Measurements from ENCODE around the gene HMGCLL1.

HMGCLL1 gene

GRCh38 chr6:55410674-55411073 lies 168.3 kb downstream of the HMGCLL1 start:
- no peak for DNase-seq (ENCODE audit: extremely low spot score)
- no peak for TF ChIP-seq CTCF (IDR thresholded peaks at IDR 0.05; ENCODE audit: control extremely low read depth, extremely low read depth, low read depth, missing control alignments)
- CTCF ChIA-PET: no interaction called here
- POLR2A ChIA-PET: interaction anchor here (0.6 kb wide), 1 partner anchor 37 kb away, joined by 8 read pairs; no protein-coding TSS in a partner anchor

GRCh38 chr6:55405474-55406235 lies 173.3 kb downstream of the HMGCLL1 start:
- TF ChIP-seq CTCF (IDR thresholded peaks at IDR 0.05; ENCODE audit: control extremely low read depth, extremely low read depth, low read depth, missing control alignments): no peak
- ChIA-PET POLR2A (no interaction called here), CTCF (interaction anchor here (1.2 kb wide), 1 partner anchor 18 kb away, joined by 3 read pairs; no protein-coding TSS in a partner anchor)
- no peak for DNase-seq (ENCODE audit: extremely low spot score)

GRCh38 chr6:55399351-55399750 lies 179.6 kb downstream of the HMGCLL1 start:
- ChIA-PET CTCF (interaction anchor here (0.8 to 1.5 kb wide), 3 partner anchors 10 to 31 kb away, joined by 3 read pairs; no protein-coding TSS in a partner anchor), POLR2A (no interaction called here)
- TF ChIP-seq CTCF (IDR thresholded peaks at IDR 0.05; ENCODE audit: control extremely low read depth, extremely low read depth, low read depth, missing control alignments): no peak
- DNase-seq (ENCODE audit: extremely low spot score): no peak

GRCh38 chr6:55397986-55398385 lies 181.0 kb downstream of the HMGCLL1 start:
- ChIA-PET CTCF (interaction anchor here (2.0 kb wide), 1 partner anchor 13 kb away, joined by 6 read pairs; no protein-coding TSS in a partner anchor), POLR2A (no interaction called here)
- no peak for DNase-seq (ENCODE audit: extremely low spot score)
- TF ChIP-seq CTCF (IDR thresholded peaks at IDR 0.05; ENCODE audit: control extremely low read depth, extremely low read depth, low read depth, missing control alignments): no peak

GRCh38 chr6:55395871-55396270 lies 183.1 kb downstream of the HMGCLL1 start:
- POLR2A ChIA-PET: no interaction called here

GRCh38 chr6:55388211-55388610 lies 190.8 kb downstream of the HMGCLL1 start:
- DNase-seq (ENCODE audit: extremely low spot score): no peak
- TF ChIP-seq CTCF (IDR thresholded peaks at IDR 0.05; ENCODE audit: control extremely low read depth, extremely low read depth, low read depth, missing control alignments): no peak
- ChIA-PET POLR2A (no interaction called here), CTCF (interaction anchor here (1.1 to 1.9 kb wide), 2 partner anchors 14 to 28 kb away, joined by 3 to 5 read pairs; no protein-coding TSS in a partner anchor)

More at GRCh38 chr6:55395871-55396270, 183.1 kb downstream of the HMGCLL1 start:
- no peak for TF ChIP-seq CTCF (IDR thresholded peaks at IDR 0.05; ENCODE audit: control extremely low read depth, extremely low read depth, low read depth, missing control alignments)
- no peak for DNase-seq (ENCODE audit: extremely low spot score)
- CTCF ChIA-PET: interaction anchor here (1.0 kb wide), 1 partner anchor 9 kb away, joined by 5 read pairs; no protein-coding TSS in a partner anchor

Data from GM10248 (cell line).